ENCODE data around the gene RIPOR2. TPM values are rescaled to one million over a fixed set of nuclear protein-coding genes. Genes with fewer than 3 reads are reported as not detected.
A peak's percentile ranks its signal among the peaks of the same experiment; 100 is the strongest.

The RIPOR2 gene
- polyA plus RNA-seq, 3 donors: 154 to 181 (median 179) TPM

- H4K20me1 ChIP-seq (ENCODE audit: insufficient read depth, low read length): peaks cover 72% of the 10 kb centered on the region
- intact Hi-C loops (cut with micrococcal nuclease): loop anchor here in 1 of 2 donors (5.0 kb wide), 2 partner anchors 75 to 85 kb away; no protein-coding TSS in a partner anchor
These were observed 3.8 kb downstream of the RIPOR2 start for GRCh38 chr6:24931718-24932691.

More at GRCh38 chr6:24931718-24932691, 3.8 kb downstream of the RIPOR2 start:
- Histone ChIP-seq H3K4me2 (replicated peaks; ENCODE audit: extremely low read depth, low read length, poor library complexity, severe bottlenecking) (peak overlapping the region; percentile 88), H3K36me3 (replicated peaks in 1 of 2; ENCODE audit: control insufficient read depth in 1 of 2, insufficient read depth in 2 of 2, low read length in 2 of 2) (peaks cover 26 to 56% of the 10 kb centered on the region in 2 donors), H3K79me2 (ENCODE audit: insufficient read depth, low read length) (peaks cover 100% of the 10 kb centered on the region), H3K27me3 (ENCODE audit: control insufficient read depth in 2 of 2, insufficient read depth in 2 of 2, low read length in 2 of 2) (no peaks in the 10 kb centered on the region), H3K9me3 (replicated peaks in 1 of 2; ENCODE audit: control insufficient read depth in 1 of 2, insufficient read depth in 1 of 2, low read length in 2 of 2) (no peaks in the 10 kb centered on the region), H2AFZ (ENCODE audit: insufficient read depth, low read depth, low read length, poor library complexity, severe bottlenecking) (no peak overlapping the region), H3K4me3 (replicated peaks in 1 of 3; ENCODE audit: low read depth in 2 of 3, low read length in 3 of 3) (peak overlapping the region; percentile 78 to 87 (median 83)), H3K27ac (ENCODE audit: low read depth in 1 of 2, low read length in 2 of 2) (peak overlapping the region in 1 of 2 donors; percentile 88), H3K4me1 (ENCODE audit: control insufficient read depth in 1 of 2, insufficient read depth in 2 of 2, low read length in 2 of 2) (peaks cover 78 to 91% of the 10 kb centered on the region in 2 donors), H3K9ac (ENCODE audit: insufficient read depth, low read length, poor library complexity, severe bottlenecking) (peak overlapping the region; percentile 51)
- TF ChIP-seq CTCF (IDR thresholded peaks at IDR 0.05): no peak
- Mint-ChIP-seq H3K4me1 (peaks cover 92% of the 10 kb centered on the region), H3K27me3 (ENCODE audit: low read depth in 3 of 3) (no peaks in the 10 kb centered on the region), H3K9me3 (peaks cover 0 to 5% (median 0%) of the 10 kb centered on the region in 7 donors), H3K27ac (peak overlapping the region; percentile 60 to 96 (median 79)), H3K4me3 (peak overlapping the region; percentile 95 to 98), H3K36me3 (peaks cover 47 to 59% of the 10 kb centered on the region in 2 donors)
- WGBS (ENCODE audit: insufficient coverage): 81% methylated on average over 2 of the region's 7 CpGs
- DNase-seq: no peak

Data from CD14-positive monocyte (primary cell).